Right lobe of liver (tissue), 6 donors: Measurements from ENCODE around the gene SGO2. TPM values are rescaled to one million over a fixed set of nuclear protein-coding genes. Genes with fewer than 3 reads are reported as not detected.
"Not testable (repeated sequence)": the region's sequence is repeated elsewhere in the genome, so short reads cannot be mapped to it uniquely, and the experiment has no call there.

ENCODE experiments used
- ATAC-seq, 4 donors: fragments of 200-7000 bp; cut with Tn5 transposase; one replicate each; pipeline ENCODE4 v1.9.1; 2020; ENCODE audit warnings: mild to moderate bottlenecking in 4 of 4, moderate library complexity in 4 of 4
- DNase-seq, 3 donors: peaks; one replicate each; pipeline ENCODE4 v3.0.0-alpha.2; 2020
- H3K27ac ChIP-seq, 3 donors: fragments of 200-600 bp; one replicate each; pipeline ENCODE4 v1.8.0; 2022
- H3K27me3 ChIP-seq, 2 donors: fragments of 200-600 bp; one replicate each; pipeline ENCODE4 v1.8.0; 2022
- H3K36me3 ChIP-seq, 4 donors: fragments of 200-600 bp; sonication (generic) in 1 of 4; one replicate each; pipeline versions ENCODE4 v1.5.1 to v1.8.0; 2017 to 2022; ENCODE audit warnings: control low read depth in 1 of 4
- H3K4me1 ChIP-seq, 4 donors: fragments of 200-600 bp; sonication (generic) in 1 of 4; one replicate each; pipeline versions ENCODE4 v1.5.1 to v1.8.0; 2017 to 2022; ENCODE audit warnings: control low read depth in 1 of 4
- H3K4me3 ChIP-seq, 3 donors: fragments of 200-600 bp; one replicate each; pipeline ENCODE4 v1.8.0; 2022
- H3K9me3 ChIP-seq, 4 donors: fragments of 200-600 bp; sonication (generic) in 1 of 4; one replicate each; pipeline versions ENCODE4 v1.5.1 to v1.8.0; 2017 to 2022; ENCODE audit warnings: control low read depth in 1 of 4
- POLR2A ChIP-seq: fragments of 450-650 bp; IDR thresholded peaks from one replicate; pipeline ENCODE4 v1.6.1; 2017; ENCODE audit warnings: antibody characterized with exemption, mild to moderate bottlenecking
- WGBS: methylation state at CpG from one replicate; pipeline ENCODE4 v1.1.6; 2018; ENCODE audit warnings: low coverage, low lambda C conversion rate; ENCODE audit not compliant: insufficient coverage; ENCODE audit errors: missing lambda C conversion rate; 5-methylcytosine and 5-hydroxymethylcytosine counted together
- intact Hi-C, 2 donors: fragments of 100-400 bp; cut with DNase I; formaldehyde crosslinking; loops; one replicate each; pipeline versions ENCODE4 v1.11.2 to v1.14.1; 2022
- total RNA-seq, 6 experiments: library from RNA; depleted of rRNA in 2 of 6; stranded (reverse); fragments of >200 nt in 2 of 6; fragmentation: NEBNext Ultra II Directional in 3 of 6; extraction: Animal tissue kit (Norgen Biotek cat#: 25700) in 3 of 6; gene quantifications; one replicate each; pipeline versions ENCODE4 v1.1.0 to v1.2.4, GENCODE V29; 2016 to 2023
- TF ChIP-seq, protein P1 (sequence below), 4 donors: fragments of 200-600 bp in 3 of 4; fragments of 450-650 bp in 1 of 4; IDR thresholded peaks; one replicate each; pipeline versions ENCODE4 v1.5.1 to v1.8.0; 2016 to 2022; ENCODE audit warnings: antibody characterized with exemption in 4 of 4, mild to moderate bottlenecking in 2 of 4
- donor health status: DM: no; HTN: yes; CAD: no.
- donor health status: DM: no; HTN: no; CAD: no.
- donor health status: DM: no; HTN: no; CAD: no.
- donor health status: DM: no; HTN: yes; CAD: no.
- donor health status: DM: no; HTN: yes; CAD: no.

The SGO2 gene
- total RNA-seq, 6 experiments from 2014 or later = 0.37 to 1.8 (median 0.92) TPM

DNA sequence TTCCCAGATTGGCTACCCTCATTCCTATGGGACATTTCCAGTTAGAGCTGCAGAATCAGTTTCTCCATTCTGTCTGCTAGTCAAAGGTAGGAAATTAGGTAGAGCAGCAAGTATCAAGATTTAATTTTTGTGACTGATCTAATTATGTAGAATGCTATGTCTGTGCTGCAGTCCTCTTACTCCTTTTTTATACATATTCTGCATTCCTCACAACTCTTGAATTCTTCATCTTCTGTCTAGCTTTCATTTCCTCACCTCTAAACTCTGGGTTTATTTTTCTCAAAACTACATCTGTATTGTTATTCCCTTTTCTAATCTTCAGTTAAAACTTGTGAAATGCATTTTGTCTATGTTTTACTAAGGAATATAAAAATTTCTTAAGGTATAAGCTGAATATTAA lies 8.6 kb downstream of the SGO2 start:
- intact Hi-C loops = no loop called here
- ATAC-seq = no peak
- TF ChIP-seq, protein P1, sequence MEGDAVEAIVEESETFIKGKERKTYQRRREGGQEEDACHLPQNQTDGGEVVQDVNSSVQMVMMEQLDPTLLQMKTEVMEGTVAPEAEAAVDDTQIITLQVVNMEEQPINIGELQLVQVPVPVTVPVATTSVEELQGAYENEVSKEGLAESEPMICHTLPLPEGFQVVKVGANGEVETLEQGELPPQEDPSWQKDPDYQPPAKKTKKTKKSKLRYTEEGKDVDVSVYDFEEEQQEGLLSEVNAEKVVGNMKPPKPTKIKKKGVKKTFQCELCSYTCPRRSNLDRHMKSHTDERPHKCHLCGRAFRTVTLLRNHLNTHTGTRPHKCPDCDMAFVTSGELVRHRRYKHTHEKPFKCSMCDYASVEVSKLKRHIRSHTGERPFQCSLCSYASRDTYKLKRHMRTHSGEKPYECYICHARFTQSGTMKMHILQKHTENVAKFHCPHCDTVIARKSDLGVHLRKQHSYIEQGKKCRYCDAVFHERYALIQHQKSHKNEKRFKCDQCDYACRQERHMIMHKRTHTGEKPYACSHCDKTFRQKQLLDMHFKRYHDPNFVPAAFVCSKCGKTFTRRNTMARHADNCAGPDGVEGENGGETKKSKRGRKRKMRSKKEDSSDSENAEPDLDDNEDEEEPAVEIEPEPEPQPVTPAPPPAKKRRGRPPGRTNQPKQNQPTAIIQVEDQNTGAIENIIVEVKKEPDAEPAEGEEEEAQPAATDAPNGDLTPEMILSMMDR (IDR thresholded peaks at IDR 0.05) = no peak
- TF ChIP-seq POLR2A = no peak
- DNase-seq = no peak
- H3K36me3 ChIP-seq = peaks cover 0 to 3% (median 0%) of the 10 kb centered on the region in 4 donors
- H3K9me3 ChIP-seq = no peaks in the 10 kb centered on the region
- H3K27me3 ChIP-seq = no peaks in the 10 kb centered on the region
- no peak overlapping the region for H3K4me3 ChIP-seq
- no peaks in the 10 kb centered on the region for H3K4me1 ChIP-seq
- H3K27ac ChIP-seq = no peak overlapping the region

DNA sequence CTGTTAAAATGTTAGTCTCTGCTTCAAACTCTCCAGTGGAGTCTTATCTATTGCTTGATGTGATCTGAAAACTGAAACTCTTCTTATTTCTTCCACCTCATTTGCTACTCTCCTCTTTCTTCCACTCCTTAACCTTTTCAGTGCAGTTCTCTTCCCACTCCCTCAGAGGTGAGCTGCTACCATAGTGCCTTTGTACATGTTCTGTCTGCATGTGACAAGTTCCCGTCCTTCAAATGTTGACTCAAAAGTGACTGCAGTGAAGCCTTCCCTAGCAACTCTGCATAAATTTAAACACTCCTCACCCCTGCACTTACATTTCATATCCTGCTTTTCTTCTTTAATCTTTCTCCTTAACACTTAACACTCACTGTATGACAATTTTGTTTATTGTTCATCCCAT lies 12.1 kb downstream of the SGO2 start:
- no peak for TF ChIP-seq POLR2A
- TF ChIP-seq, protein P1 (IDR thresholded peaks at IDR 0.05) = no peak
- no peaks in the 10 kb centered on the region for H3K4me1 ChIP-seq
- H3K36me3 ChIP-seq = peaks cover 0 to 3% (median 0%) of the 10 kb centered on the region in 4 donors
- H3K27ac ChIP-seq = no peak overlapping the region
- ATAC-seq (no peak), DNase-seq (no peak)
- 100% methylated on average over 1 of the region's 1 CpG for WGBS
- H3K4me3 ChIP-seq = no peak overlapping the region
- H3K9me3 ChIP-seq = no peaks in the 10 kb centered on the region
- intact Hi-C loops = no loop called here
- no peaks in the 10 kb centered on the region for H3K27me3 ChIP-seq

DNA sequence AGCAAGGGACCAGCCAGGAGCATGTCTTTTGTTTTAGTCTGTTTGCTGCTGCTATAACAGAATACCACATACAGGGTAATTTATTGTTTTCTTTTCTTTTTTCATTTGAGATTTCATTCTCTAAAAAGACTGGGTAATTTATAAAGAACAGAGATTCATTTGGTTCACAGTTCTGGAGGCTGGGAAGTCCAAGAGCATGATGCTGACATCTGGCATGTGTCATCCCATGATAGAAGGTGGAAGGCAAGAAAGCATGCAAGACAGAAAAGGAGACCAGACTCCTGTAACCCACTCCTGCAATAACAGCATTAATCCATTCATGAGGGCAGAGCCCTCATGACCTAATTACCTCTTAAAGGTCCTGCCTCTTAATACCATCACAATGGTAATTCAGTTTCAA lies 14.8 kb downstream of the SGO2 start:
- TF ChIP-seq, protein P1 (IDR thresholded peaks at IDR 0.05) = no peak
- no peak for TF ChIP-seq POLR2A
- Histone ChIP-seq H3K27me3 (no peaks in the 10 kb centered on the region), H3K36me3 (peaks cover 0 to 2% (median 0%) of the 10 kb centered on the region in 4 donors), H3K27ac (no peak overlapping the region), H3K4me3 (no peak overlapping the region), H3K9me3 (no peaks in the 10 kb centered on the region), H3K4me1 (no peaks in the 10 kb centered on the region)
- DNase-seq (no peak), ATAC-seq (no peak)
- intact Hi-C loops = no loop called here

DNA sequence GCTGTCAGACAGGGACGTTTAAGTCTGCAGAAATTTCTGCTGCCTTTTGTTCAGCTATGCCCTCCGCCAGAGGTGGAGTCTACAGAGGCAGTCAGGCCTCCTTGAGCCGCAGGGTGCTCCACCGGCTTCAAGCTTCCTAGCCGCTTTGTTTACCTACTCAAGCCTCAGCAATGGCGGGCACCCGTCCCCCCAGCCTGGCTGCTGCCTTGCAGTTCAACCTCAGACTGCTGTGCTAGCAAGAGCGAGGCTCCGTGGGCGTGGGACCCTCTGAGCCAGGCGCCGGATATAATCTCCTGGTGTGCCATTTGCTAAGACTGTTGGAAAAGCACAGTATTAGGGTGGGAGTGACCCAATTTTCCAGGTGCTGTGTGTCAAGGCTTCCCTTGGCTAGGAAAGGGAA lies 40.6 kb downstream of the SGO2 start:
- peak in 1 of 3 donors; percentile 14 for DNase-seq
- H3K27ac ChIP-seq, H3K4me3 ChIP-seq, ATAC-seq, H3K27me3 ChIP-seq, H3K36me3 ChIP-seq, intact Hi-C loops, H3K9me3 ChIP-seq, H3K4me1 ChIP-seq: not testable (repeated sequence)
- WGBS = 100% methylated on average over 1 of the region's 12 CpGs

DNA sequence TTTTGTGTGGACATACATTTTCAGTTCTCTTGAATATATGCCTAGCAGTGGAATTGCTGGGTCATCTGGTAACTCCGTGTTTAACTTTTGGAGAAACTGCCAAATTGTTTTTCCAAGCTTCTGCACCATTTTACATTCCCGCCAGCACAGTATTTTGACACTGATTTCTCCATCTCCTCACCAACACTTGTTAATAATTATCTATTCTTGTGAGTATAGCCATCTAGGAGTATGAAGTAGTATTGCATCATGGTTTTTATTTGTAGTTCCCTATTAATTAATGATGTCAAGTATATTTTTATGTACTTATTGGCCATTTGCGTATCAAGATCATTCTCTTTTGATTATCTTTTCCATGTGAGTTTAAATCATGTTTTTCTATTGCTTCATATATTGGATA lies 41.9 kb downstream of the SGO2 start:
- peak; percentile 76 to 92 (median 88) for ATAC-seq
- intact Hi-C loops = no loop called here
- no peak for DNase-seq
- Histone ChIP-seq H3K27me3 (no peaks in the 10 kb centered on the region), H3K36me3 (peaks cover 0 to 3% (median 0%) of the 10 kb centered on the region in 4 donors), H3K4me1 (peaks cover 0 to 6% (median 0%) of the 10 kb centered on the region in 4 donors), H3K9me3 (no peaks in the 10 kb centered on the region), H3K27ac (no peak overlapping the region), H3K4me3 (no peak overlapping the region)
- WGBS = 47% methylated on average over 3 of the region's 3 CpGs
- TF ChIP-seq, protein P1 (IDR thresholded peaks at IDR 0.05) = peak in 1 of 4 donors; percentile 3
- no peak for TF ChIP-seq POLR2A
